SK-N-SH (cell line): ENCODE results near the gene MTHFD1L. TPM values are rescaled to one million over a fixed set of nuclear protein-coding genes. Genes with fewer than 3 reads are reported as not detected.

ENCODE experiments used
- CTCF ChIA-PET: fragments of 300-600, 350-600 bp; formaldehyde crosslinking; extraction: SDS; loops from one replicate; lab custom pipeline; 2021; lab: Yijun Ruan, JAX
- POLR2A ChIA-PET: fragments of 350-600 bp; sonication (Branson Sonifier 250); formaldehyde crosslinking; extraction: SDS; loops from one replicate; lab custom pipeline; 2020; ENCODE audit warnings: antibody characterized with exemption, inconsistent platforms; lab: Yijun Ruan, JAX
- DNase-seq: peaks from one replicate; pipeline ENCODE4 v3.0.0; 2012
- H2AFZ ChIP-seq: fragments of 200-600 bp; sonication (generic); 2 replicates; pipeline ENCODE4 v1.8.1; 2016; ENCODE audit warnings: antibody characterized with exemption, mild to moderate bottlenecking, low read depth
- H3F3A ChIP-seq: fragments of 200-600 bp; sonication (generic); replicated peaks from 2 replicates; pipeline ENCODE3; 2016; ENCODE audit warnings: antibody characterized with exemption, mild to moderate bottlenecking; ENCODE audit not compliant: insufficient read depth
- H3K27ac ChIP-seq, 2 experiments: fragments of 200-500 bp in 1 of 2; fragments of 200-600 bp in 1 of 2; sonication (Bioruptor generic) in 1 of 2; sonication (generic), shearing (Covaris generic) in 1 of 2; 2 replicates each; pipeline versions ENCODE4 v1.5.1 to v1.6.1; 2014 to 2016; ENCODE audit warnings: low read depth in 2 of 2, inconsistent platforms in 1 of 2, low read length in 1 of 2, mild to moderate bottlenecking in 1 of 2, mixed read lengths in 1 of 2
- H3K27me3 ChIP-seq: fragments of 200-600 bp; sonication (generic), shearing (Covaris generic); 2 replicates; pipeline ENCODE4 v1.6.1; 2016; ENCODE audit warnings: mixed run types; ENCODE audit not compliant: insufficient read depth
- H3K36me3 ChIP-seq, 2 experiments: fragments of 200-500 bp in 1 of 2; fragments of 200-600 bp in 1 of 2; sonication (Bioruptor generic) in 1 of 2; sonication (generic) in 1 of 2; replicated peaks in 1 of 2; 2 replicates each; pipeline versions ENCODE3 to v1.5.1; 2014 to 2016; ENCODE audit warnings: low read length in 1 of 2, mild to moderate bottlenecking in 1 of 2; ENCODE audit not compliant: insufficient read depth in 2 of 2, control insufficient read depth in 1 of 2
- H3K4me1 ChIP-seq, 2 experiments: fragments of 200-500 bp in 1 of 2; fragments of 200-600 bp in 1 of 2; sonication (Bioruptor generic) in 1 of 2; sonication (generic), shearing (Covaris generic) in 1 of 2; 2 replicates each; pipeline versions ENCODE4 v1.5.1 to v1.6.1; 2014 to 2016; ENCODE audit warnings: low read depth in 1 of 2, low read length in 1 of 2, mixed run types in 1 of 2; ENCODE audit not compliant: insufficient read depth in 2 of 2, control insufficient read depth in 1 of 2
- H3K4me2 ChIP-seq: fragments of 200-600 bp; sonication (generic), shearing (Covaris generic); 2 replicates; pipeline ENCODE4 v1.6.1; 2017; ENCODE audit warnings: mixed run types
- H3K4me3 ChIP-seq, 2 experiments: fragments of 200-500 bp in 1 of 2; fragments of 200-600 bp in 1 of 2; sonication (Bioruptor generic) in 1 of 2; sonication (generic), shearing (Covaris generic) in 1 of 2; 2 replicates each; pipeline versions ENCODE4 v1.5.1 to v1.8.1; 2014 to 2016; ENCODE audit warnings: low read depth in 2 of 2, inconsistent platforms in 1 of 2, low read length in 1 of 2, mild to moderate bottlenecking in 1 of 2, mixed read lengths in 1 of 2, moderate library complexity in 1 of 2
- H3K79me2 ChIP-seq: fragments of 200-600 bp; sonication (generic); 2 replicates; pipeline ENCODE4 v1.8.1; 2017; ENCODE audit warnings: mild to moderate bottlenecking; ENCODE audit not compliant: insufficient read depth
- H3K9ac ChIP-seq: fragments of 200-600 bp; sonication (generic); 2 replicates; pipeline ENCODE4 v1.6.1; 2017; ENCODE audit warnings: mixed run types
- H3K9me2 ChIP-seq: fragments of 200-600 bp; sonication (generic); 2 replicates; pipeline ENCODE4 v1.6.1; 2017; ENCODE audit warnings: mixed run types
- H3K9me3 ChIP-seq: fragments of 200-600 bp; sonication (generic); 2 replicates; pipeline ENCODE4 v1.6.1; 2017; ENCODE audit warnings: mixed run types, mild to moderate bottlenecking, moderate library complexity
- H4K20me1 ChIP-seq: fragments of 200-600 bp; sonication (generic); 2 replicates; pipeline ENCODE4 v1.6.1; 2017; ENCODE audit warnings: mild to moderate bottlenecking, mixed run types; ENCODE audit not compliant: insufficient read depth
- EP300 ChIP-seq, 2 experiments: IDR thresholded peaks; 2 replicates each; pipeline versions ENCODE4 v1.4.0 to v1.6.1; 2012; ENCODE audit warnings: borderline replicate concordance in 1 of 2, low read depth in 1 of 2, low read length in 1 of 2
- FOSL2 ChIP-seq: IDR thresholded peaks from 2 replicates; pipeline ENCODE4 v1.4.0; 2012; ENCODE audit warnings: low read depth, mild to moderate bottlenecking, moderate library complexity, borderline replicate concordance
- GABPA ChIP-seq: IDR thresholded peaks from 2 replicates; pipeline ENCODE4 v1.4.0; 2012; ENCODE audit warnings: low read depth, mild to moderate bottlenecking
- MXI1 ChIP-seq: IDR thresholded peaks from 2 replicates; pipeline ENCODE4 v1.6.1; 2012; ENCODE audit warnings: mild to moderate bottlenecking, low read depth, low read length, improper control_type of control experiment
- NFIC ChIP-seq: IDR thresholded peaks from 2 replicates; pipeline ENCODE4 v1.4.0; 2012; ENCODE audit warnings: borderline replicate concordance
- NRF1 ChIP-seq: IDR thresholded peaks from 2 replicates; pipeline ENCODE4 v1.6.1; 2012; ENCODE audit warnings: low read depth, mild to moderate bottlenecking, low read length
- PBX3 ChIP-seq: IDR thresholded peaks from 2 replicates; pipeline ENCODE4; 2012
- RAD21 ChIP-seq: IDR thresholded peaks from 2 replicates; pipeline ENCODE4 v1.6.1; 2012; ENCODE audit warnings: mild to moderate bottlenecking, low read length
- RXRA ChIP-seq: IDR thresholded peaks from 2 replicates; pipeline ENCODE4 v1.4.0; 2012; ENCODE audit warnings: low read depth, mild to moderate bottlenecking, borderline replicate concordance
- SMC3 ChIP-seq: IDR thresholded peaks from 2 replicates; pipeline ENCODE4 v1.6.1; 2012; ENCODE audit warnings: low read depth, low read length, improper control_type of control experiment
- TAF1 ChIP-seq: IDR thresholded peaks from 2 replicates; pipeline ENCODE4 v1.6.1; 2012; ENCODE audit warnings: low read depth, mild to moderate bottlenecking, low read length, moderate library complexity, borderline replicate concordance
- TEAD4 ChIP-seq: IDR thresholded peaks from 2 replicates; pipeline ENCODE4 v1.4.0; 2012; ENCODE audit warnings: mild to moderate bottlenecking, borderline replicate concordance; ENCODE audit not compliant: insufficient read depth
- WGBS: methylation state at CpG from one replicate; pipeline ENCODE4 v1.1.6; 2017; ENCODE audit warnings: low lambda C conversion rate; 5-methylcytosine and 5-hydroxymethylcytosine counted together
- polyA plus RNA-seq, 3 experiments: library from polyadenylated mRNA; depleted of rRNA; stranded (reverse); fragments of >200 nt; gene quantifications; 2 replicates each; pipeline ENCODE4 v1.2.3, GENCODE V29; 2012
- TF ChIP-seq, protein P1 (sequence below): IDR thresholded peaks from 2 replicates; pipeline ENCODE4 v1.4.0; 2012; ENCODE audit warnings: low read depth, borderline replicate concordance

MTHFD1L gene
- polyA plus RNA-seq, 1 of the 3 experiments (the other 2 are of a cell fraction), result 37.0 TPM

DNA sequence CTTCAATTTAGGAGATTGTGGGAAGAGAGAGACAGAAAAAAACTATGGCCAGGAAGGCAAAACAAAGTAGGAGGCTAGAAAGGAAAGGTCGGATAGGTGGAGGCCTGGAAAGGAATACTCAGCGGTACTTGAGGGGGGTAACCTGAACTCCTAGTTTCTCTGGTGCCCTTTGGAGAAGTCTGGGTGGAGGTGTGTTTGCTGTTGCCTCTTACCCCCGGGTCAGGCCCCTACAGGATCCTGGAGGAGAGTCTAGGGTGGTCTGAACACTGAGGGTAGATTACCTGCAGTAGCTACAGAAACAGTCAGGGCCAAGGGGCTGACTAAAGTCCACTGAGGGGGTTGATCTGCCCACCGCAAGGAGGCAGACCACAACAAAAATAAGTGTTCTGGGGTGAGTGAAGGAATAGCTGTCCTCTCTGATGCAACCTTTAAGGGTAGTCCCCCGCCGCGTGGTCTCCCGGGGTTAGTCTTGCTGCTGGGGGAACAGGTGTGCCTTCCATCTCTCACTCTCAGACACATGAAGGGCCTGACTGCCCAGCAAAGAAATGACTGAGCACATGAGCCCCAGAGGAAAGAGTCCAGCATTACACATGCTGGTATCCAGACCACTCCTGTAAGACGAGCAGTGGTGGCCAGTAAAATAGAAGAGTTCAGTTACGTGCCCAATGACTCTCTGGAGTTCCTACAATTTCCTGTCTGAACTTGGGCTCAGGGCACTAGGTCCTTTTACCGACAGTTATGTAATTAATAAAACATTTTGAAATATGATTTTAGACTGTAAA lies 59.5 kb downstream of the MTHFD1L start (continued):
- no peak for TF ChIP-seq PBX3
- TF ChIP-seq, all 33 proteins: peak for 0

DNA sequence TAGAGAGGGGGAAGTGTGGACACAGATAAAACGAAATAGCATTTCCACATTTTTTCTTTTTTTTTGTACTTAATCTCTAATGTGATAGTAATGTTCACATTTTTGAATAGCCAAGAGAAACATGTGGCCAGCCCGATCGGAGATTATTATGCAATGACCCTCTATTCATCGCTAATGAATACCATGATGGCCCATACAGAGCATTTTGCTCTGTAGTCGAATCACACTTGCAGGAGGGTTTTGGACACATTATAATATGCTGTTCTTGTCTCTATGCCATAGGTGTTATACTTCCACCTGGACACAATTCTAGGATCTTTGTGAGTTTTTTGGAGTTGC lies 60.1 kb downstream of the MTHFD1L start:
- no peak for DNase-seq
- peaks cover 3% of the 10 kb centered on the region; the same call in 1 of the 2 replicates for H3K79me2 ChIP-seq
- 0 out of 2 replicates have a peak, but pooled peaks cover 3% of the 10 kb centered on the region for H4K20me1 ChIP-seq
- ChIA-PET POLR2A (no interaction called here), CTCF (no interaction called here)
- no peak overlapping the region for H3K4me2 ChIP-seq
- TF ChIP-seq, protein P1, sequence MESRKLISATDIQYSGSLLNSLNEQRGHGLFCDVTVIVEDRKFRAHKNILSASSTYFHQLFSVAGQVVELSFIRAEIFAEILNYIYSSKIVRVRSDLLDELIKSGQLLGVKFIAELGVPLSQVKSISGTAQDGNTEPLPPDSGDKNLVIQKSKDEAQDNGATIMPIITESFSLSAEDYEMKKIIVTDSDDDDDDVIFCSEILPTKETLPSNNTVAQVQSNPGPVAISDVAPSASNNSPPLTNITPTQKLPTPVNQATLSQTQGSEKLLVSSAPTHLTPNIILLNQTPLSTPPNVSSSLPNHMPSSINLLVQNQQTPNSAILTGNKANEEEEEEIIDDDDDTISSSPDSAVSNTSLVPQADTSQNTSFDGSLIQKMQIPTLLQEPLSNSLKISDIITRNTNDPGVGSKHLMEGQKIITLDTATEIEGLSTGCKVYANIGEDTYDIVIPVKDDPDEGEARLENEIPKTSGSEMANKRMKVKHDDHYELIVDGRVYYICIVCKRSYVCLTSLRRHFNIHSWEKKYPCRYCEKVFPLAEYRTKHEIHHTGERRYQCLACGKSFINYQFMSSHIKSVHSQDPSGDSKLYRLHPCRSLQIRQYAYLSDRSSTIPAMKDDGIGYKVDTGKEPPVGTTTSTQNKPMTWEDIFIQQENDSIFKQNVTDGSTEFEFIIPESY, result no peak
- TF ChIP-seq SMC3 (no peak), FOSL2 (no peak), NRF1 (no peak), NFIC (no peak), EP300 (IDR thresholded peaks at IDR 0.05; ENCODE audit: borderline replicate concordance in 1 of 2, low read depth in 1 of 2, low read length in 1 of 2) (no peak), TAF1 (no peak), MXI1 (no peak), GABPA (no peak), RAD21 (no peak), TEAD4 (no peak), RXRA (no peak)
- TF ChIP-seq, all 33 proteins: peak for 0
- Histone ChIP-seq H3K27me3 (no peaks in the 10 kb centered on the region), H3K9me2 (no peaks in the 10 kb centered on the region), H2AFZ (no peak overlapping the region), H3K4me1 (no peaks in the 10 kb centered on the region), H3F3A (peaks cover 19% of the 10 kb centered on the region), H3K9me3 (no peaks in the 10 kb centered on the region), H3K4me3 (no peak overlapping the region), H3K9ac (no peak overlapping the region), H3K27ac (no peak overlapping the region), H3K36me3 (peaks cover 30 to 44% of the 10 kb centered on the region in 2 experiments)
- 91% methylated on average over 5 of the region's 5 CpGs for WGBS
